ENCODE data around the gene ATF4. TPM values are rescaled to one million over a fixed set of nuclear protein-coding genes. Genes with fewer than 3 reads are reported as not detected.

Gene ATF4
- total and polyA plus RNA-seq, 2 of the 13 experiments (the other 11 are each of a cell fraction or from before 2014, with no cell fraction given) = 486 to 1,297 TPM

DNA sequence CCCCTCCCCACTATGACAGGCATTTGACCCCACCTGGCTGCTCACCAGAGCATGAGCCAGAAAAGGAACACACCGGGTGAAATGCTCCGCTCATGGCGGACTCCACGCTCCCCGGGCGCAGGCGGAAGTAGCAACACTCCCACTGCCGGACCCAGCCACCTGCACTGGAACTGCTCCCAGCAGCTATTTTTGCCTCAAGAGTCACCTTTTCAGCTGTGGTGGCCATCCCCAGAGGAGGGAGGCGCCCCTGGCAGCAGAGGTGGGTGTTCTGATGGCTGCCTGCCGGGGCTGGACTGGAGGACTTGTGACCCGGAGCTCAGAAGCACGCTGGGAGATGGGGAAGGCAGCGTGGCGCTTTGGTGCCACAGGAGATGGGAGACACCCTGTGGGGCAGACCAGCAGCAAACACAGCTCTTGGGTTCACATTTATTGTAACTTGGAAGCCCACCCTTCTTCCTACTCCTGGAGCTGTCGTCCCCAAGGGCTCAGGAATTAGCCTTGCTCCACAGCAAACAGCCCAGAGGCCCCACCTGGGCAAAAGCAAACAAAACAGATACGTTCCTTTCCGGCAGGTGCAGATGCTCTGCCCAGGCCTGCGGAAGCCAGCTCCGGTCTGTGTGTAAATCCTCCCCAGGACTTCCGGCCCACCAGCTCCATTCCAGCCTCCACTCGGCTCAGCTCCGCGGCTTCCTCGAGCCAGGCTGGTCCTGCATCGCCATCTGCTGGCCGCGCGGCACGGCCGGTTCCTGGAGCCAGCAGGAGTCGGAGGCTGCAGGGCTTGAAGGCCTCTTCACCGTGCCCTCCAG is 8.5 kb downstream of the ATF4 start (continued):
- TF ChIP-seq, protein P1, sequence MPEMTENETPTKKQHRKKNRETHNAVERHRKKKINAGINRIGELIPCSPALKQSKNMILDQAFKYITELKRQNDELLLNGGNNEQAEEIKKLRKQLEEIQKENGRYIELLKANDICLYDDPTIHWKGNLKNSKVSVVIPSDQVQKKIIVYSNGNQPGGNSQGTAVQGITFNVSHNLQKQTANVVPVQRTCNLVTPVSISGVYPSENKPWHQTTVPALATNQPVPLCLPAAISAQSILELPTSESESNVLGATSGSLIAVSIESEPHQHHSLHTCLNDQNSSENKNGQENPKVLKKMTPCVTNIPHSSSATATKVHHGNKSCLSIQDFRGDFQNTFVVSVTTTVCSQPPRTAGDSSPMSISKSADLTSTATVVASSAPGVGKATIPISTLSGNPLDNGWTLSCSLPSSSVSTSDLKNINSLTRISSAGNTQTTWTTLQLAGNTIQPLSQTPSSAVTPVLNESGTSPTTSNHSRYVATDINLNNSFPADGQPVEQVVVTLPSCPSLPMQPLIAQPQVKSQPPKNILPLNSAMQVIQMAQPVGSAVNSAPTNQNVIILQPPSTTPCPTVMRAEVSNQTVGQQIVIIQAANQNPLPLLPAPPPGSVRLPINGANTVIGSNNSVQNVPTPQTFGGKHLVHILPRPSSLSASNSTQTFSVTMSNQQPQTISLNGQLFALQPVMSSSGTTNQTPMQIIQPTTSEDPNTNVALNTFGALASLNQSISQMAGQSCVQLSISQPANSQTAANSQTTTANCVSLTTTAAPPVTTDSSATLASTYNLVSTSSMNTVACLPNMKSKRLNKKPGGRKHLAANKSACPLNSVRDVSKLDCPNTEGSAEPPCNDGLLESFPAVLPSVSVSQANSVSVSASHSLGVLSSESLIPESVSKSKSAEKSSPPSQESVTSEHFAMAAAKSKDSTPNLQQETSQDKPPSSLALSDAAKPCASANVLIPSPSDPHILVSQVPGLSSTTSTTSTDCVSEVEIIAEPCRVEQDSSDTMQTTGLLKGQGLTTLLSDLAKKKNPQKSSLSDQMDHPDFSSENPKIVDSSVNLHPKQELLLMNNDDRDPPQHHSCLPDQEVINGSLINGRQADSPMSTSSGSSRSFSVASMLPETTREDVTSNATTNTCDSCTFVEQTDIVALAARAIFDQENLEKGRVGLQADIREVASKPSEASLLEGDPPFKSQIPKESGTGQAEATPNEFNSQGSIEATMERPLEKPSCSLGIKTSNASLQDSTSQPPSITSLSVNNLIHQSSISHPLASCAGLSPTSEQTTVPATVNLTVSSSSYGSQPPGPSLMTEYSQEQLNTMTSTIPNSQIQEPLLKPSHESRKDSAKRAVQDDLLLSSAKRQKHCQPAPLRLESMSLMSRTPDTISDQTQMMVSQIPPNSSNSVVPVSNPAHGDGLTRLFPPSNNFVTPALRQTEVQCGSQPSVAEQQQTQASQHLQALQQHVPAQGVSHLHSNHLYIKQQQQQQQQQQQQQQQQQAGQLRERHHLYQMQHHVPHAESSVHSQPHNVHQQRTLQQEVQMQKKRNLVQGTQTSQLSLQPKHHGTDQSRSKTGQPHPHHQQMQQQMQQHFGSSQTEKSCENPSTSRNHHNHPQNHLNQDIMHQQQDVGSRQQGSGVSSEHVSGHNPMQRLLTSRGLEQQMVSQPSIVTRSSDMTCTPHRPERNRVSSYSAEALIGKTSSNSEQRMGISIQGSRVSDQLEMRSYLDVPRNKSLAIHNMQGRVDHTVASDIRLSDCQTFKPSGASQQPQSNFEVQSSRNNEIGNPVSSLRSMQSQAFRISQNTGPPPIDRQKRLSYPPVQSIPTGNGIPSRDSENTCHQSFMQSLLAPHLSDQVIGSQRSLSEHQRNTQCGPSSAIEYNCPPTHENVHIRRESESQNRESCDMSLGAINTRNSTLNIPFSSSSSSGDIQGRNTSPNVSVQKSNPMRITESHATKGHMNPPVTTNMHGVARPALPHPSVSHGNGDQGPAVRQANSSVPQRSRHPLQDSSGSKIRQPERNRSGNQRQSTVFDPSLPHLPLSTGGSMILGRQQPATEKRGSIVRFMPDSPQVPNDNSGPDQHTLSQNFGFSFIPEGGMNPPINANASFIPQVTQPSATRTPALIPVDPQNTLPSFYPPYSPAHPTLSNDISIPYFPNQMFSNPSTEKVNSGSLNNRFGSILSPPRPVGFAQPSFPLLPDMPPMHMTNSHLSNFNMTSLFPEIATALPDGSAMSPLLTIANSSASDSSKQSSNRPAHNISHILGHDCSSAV (CRISPR knock-in tag; IDR thresholded peaks at IDR 0.05; ENCODE audit: borderline replicate concordance) = no peak
- TF ChIP-seq RFX5 (IDR thresholded peaks at IDR 0.05; ENCODE audit: low read depth, low read length) = peak; percentile 61; the same call in 1 of the 2 replicates
- TF ChIP-seq SOX13 (IDR thresholded peaks at IDR 0.05) = no peak
- peak in 1 of 2 experiments; percentile 66; a peak in 2 of 4 replicates for TF ChIP-seq SOX13 (CRISPR knock-in tag; conservative IDR thresholded peaks at IDR 0.05 in 1 of 2, IDR thresholded peaks at IDR 0.05 in 1 of 2)
- peak; percentile 64; the same call in 1 of the 2 replicates for TF ChIP-seq ZNF160 (CRISPR knock-in tag; IDR thresholded peaks at IDR 0.05)
- 0 out of 2 replicates have a peak, but pooled peaks have one; percentile 46 for TF ChIP-seq ZFP1 (CRISPR knock-in tag; IDR thresholded peaks at IDR 0.05)
- peak; percentile 87 for TF ChIP-seq ETV6 (CRISPR knock-in tag; conservative IDR thresholded peaks at IDR 0.05)
- TF ChIP-seq, protein P2, sequence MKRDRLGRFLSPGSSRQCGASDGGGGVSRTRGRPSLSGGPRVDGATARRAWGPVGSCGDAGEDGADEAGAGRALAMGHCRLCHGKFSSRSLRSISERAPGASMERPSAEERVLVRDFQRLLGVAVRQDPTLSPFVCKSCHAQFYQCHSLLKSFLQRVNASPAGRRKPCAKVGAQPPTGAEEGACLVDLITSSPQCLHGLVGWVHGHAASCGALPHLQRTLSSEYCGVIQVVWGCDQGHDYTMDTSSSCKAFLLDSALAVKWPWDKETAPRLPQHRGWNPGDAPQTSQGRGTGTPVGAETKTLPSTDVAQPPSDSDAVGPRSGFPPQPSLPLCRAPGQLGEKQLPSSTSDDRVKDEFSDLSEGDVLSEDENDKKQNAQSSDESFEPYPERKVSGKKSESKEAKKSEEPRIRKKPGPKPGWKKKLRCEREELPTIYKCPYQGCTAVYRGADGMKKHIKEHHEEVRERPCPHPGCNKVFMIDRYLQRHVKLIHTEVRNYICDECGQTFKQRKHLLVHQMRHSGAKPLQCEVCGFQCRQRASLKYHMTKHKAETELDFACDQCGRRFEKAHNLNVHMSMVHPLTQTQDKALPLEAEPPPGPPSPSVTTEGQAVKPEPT (CRISPR knock-in tag; IDR thresholded peaks at IDR 0.05; ENCODE audit: low read depth) = no peak; the same call in 1 of the 2 replicates
- TF ChIP-seq, protein P3, sequence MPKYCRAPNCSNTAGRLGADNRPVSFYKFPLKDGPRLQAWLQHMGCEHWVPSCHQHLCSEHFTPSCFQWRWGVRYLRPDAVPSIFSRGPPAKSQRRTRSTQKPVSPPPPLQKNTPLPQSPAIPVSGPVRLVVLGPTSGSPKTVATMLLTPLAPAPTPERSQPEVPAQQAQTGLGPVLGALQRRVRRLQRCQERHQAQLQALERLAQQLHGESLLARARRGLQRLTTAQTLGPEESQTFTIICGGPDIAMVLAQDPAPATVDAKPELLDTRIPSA (CRISPR knock-in tag; IDR thresholded peaks at IDR 0.05; ENCODE audit: borderline replicate concordance) = no peak
- TF ChIP-seq, protein P4, sequence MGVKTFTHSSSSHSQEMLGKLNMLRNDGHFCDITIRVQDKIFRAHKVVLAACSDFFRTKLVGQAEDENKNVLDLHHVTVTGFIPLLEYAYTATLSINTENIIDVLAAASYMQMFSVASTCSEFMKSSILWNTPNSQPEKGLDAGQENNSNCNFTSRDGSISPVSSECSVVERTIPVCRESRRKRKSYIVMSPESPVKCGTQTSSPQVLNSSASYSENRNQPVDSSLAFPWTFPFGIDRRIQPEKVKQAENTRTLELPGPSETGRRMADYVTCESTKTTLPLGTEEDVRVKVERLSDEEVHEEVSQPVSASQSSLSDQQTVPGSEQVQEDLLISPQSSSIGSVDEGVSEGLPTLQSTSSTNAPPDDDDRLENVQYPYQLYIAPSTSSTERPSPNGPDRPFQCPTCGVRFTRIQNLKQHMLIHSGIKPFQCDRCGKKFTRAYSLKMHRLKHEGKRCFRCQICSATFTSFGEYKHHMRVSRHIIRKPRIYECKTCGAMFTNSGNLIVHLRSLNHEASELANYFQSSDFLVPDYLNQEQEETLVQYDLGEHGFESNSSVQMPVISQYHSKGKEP (CRISPR knock-in tag; IDR thresholded peaks at IDR 0.05) = 0 out of 2 replicates have a peak, but pooled peaks have one; percentile 34
- peak; percentile 75 for TF ChIP-seq BCL6 (CRISPR knock-in tag; IDR thresholded peaks at IDR 0.05)
- TF ChIP-seq, protein P5, sequence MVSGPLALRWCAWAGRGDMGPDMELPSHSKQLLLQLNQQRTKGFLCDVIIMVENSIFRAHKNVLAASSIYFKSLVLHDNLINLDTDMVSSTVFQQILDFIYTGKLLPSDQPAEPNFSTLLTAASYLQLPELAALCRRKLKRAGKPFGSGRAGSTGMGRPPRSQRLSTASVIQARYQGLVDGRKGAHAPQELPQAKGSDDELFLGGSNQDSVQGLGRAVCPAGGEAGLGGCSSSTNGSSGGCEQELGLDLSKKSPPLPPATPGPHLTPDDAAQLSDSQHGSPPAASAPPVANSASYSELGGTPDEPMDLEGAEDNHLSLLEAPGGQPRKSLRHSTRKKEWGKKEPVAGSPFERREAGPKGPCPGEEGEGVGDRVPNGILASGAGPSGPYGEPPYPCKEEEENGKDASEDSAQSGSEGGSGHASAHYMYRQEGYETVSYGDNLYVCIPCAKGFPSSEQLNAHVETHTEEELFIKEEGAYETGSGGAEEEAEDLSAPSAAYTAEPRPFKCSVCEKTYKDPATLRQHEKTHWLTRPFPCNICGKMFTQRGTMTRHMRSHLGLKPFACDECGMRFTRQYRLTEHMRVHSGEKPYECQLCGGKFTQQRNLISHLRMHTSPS (CRISPR knock-in tag; IDR thresholded peaks at IDR 0.05; ENCODE audit: low read depth) = no peak
- TF ChIP-seq THYN1 (CRISPR knock-in tag; IDR thresholded peaks at IDR 0.05; ENCODE audit: borderline replicate concordance, low read depth) = no peak

All from HepG2 (cell line).